Panc1 (cell line): ENCODE data around the gene SLC13A3.

Source experiments
- CTCF ChIP-seq: fragments of 450-650 bp; IDR thresholded peaks from 2 replicates; pipeline ENCODE4 v1.5.1; 2017; ENCODE audit warnings: mild to moderate bottlenecking
- POLR2AphosphoS5 ChIP-seq: IDR thresholded peaks from 2 replicates; pipeline ENCODE4 v1.6.1; 2012; ENCODE audit warnings: mild to moderate bottlenecking, low read depth, low read length, moderate library complexity

GRCh38 chr20:46553926-46554325, 97.3 kb downstream of the SLC13A3 start:
- TF ChIP-seq CTCF: no peak
- TF ChIP-seq POLR2AphosphoS5: no peak
